HAP-1 (cell line): ENCODE measurements around the gene ETV7.

Source experiments
- DNase-seq, 2 experiments: peaks; one replicate each; pipeline ENCODE4 v3.0.0-alpha.2; 2016 to 2020; ENCODE audit warnings: low spot score in 2 of 2
- H3K27me3 ChIP-seq: fragments of 250-450 bp; sonication (Bioruptor Pico); 2 replicates; pipeline ENCODE4 v1.5.1; 2020; ENCODE audit warnings: low read depth, mild to moderate bottlenecking, moderate library complexity
- H3K36me3 ChIP-seq: fragments of 250-450 bp; sonication (Bioruptor Pico); replicated peaks from 2 replicates; pipeline ENCODE4 v1.5.1; 2020; ENCODE audit warnings: mild to moderate bottlenecking
- H3K4me1 ChIP-seq: fragments of 250-450 bp; sonication (Bioruptor Pico); 2 replicates; pipeline ENCODE4 v1.5.1; 2020; ENCODE audit warnings: mild to moderate bottlenecking
- H3K4me3 ChIP-seq: fragments of 250-450 bp; sonication (Bioruptor Pico); 2 replicates; pipeline ENCODE4 v1.5.1; 2020; ENCODE audit warnings: mild to moderate bottlenecking, moderate library complexity
- H3K9me3 ChIP-seq: fragments of 250-450 bp; sonication (Bioruptor Pico); 2 replicates; pipeline ENCODE4 v1.5.1; 2020; ENCODE audit warnings: mild to moderate bottlenecking, moderate library complexity
- in situ Hi-C: fragments of 300-500 bp; cut with MboI; formaldehyde crosslinking; loops from 3 replicates; pipeline ENCODE4 v1.14.3; 2020; ENCODE audit warnings: low sequenced_read_pairs, inconsistent platforms, mixed read lengths

Gene ETV7

GRCh38 chr6:36387440-36388303 is at the start of gene ETV7:
Gene ETV7 (minus strand): TSS chr6:36387669. CDS start chr6:36387541, 128 bp downstream.
- no peaks in the 10 kb centered on the region for H3K36me3 ChIP-seq
- DNase-seq = peak in 1 of 2 experiments; percentile 32
- peaks cover 3% of the 10 kb centered on the region; the same call in 1 of the 2 replicates for H3K4me1 ChIP-seq
- peaks cover 11% of the 10 kb centered on the region for H3K27me3 ChIP-seq
- H3K9me3 ChIP-seq = no peaks in the 10 kb centered on the region
- H3K4me3 ChIP-seq = peak within 1 kb of the TSS; percentile 17
- in situ Hi-C loops = no loop called here

GRCh38 chr6:36436466-36436865 is 49.0 kb upstream of the ETV7 start:
- H3K36me3 ChIP-seq = no peaks in the 10 kb centered on the region
- in situ Hi-C loops = no loop called here
- no peak overlapping the region for H3K4me3 ChIP-seq
- H3K9me3 ChIP-seq = no peaks in the 10 kb centered on the region
- no peak for DNase-seq
- H3K27me3 ChIP-seq = no peaks in the 10 kb centered on the region
- peaks cover 5% of the 10 kb centered on the region for H3K4me1 ChIP-seq

- H3K36me3 ChIP-seq = no peaks in the 10 kb centered on the region
- peaks cover 2% of the 10 kb centered on the region; the same call in 1 of the 2 replicates for H3K4me1 ChIP-seq
- H3K9me3 ChIP-seq = no peaks in the 10 kb centered on the region
- no peak overlapping the region for H3K4me3 ChIP-seq
- DNase-seq = no peak
- in situ Hi-C loops = no loop called here
- H3K27me3 ChIP-seq = no peaks in the 10 kb centered on the region
These were observed 44.7 kb upstream of the ETV7 start for GRCh38 chr6:36432151-36432671.

- Histone ChIP-seq H3K9me3 (no peaks in the 10 kb centered on the region), H3K4me3 (no peak overlapping the region), H3K4me1 (peaks cover 2% of the 10 kb centered on the region; the same call in 1 of the 2 replicates), H3K27me3 (no peaks in the 10 kb centered on the region), H3K36me3 (no peaks in the 10 kb centered on the region)
- in situ Hi-C loops = no loop called here
- DNase-seq = no peak
These were observed 43.7 kb upstream of the ETV7 start for GRCh38 chr6:36431197-36431596.

- no peaks in the 10 kb centered on the region for H3K9me3 ChIP-seq
- peaks cover 2% of the 10 kb centered on the region; the same call in 1 of the 2 replicates for H3K4me1 ChIP-seq
- H3K27me3 ChIP-seq = no peaks in the 10 kb centered on the region
- no peak for DNase-seq
- in situ Hi-C loops = no loop called here
- no peaks in the 10 kb centered on the region for H3K36me3 ChIP-seq
- H3K4me3 ChIP-seq = no peak overlapping the region
These were observed 42.9 kb upstream of the ETV7 start for GRCh38 chr6:36430351-36430750.

- in situ Hi-C loops = no loop called here
- Histone ChIP-seq H3K36me3 (no peaks in the 10 kb centered on the region), H3K27me3 (no peaks in the 10 kb centered on the region), H3K4me1 (0 out of 2 replicates have a peak, but pooled peaks cover 2% of the 10 kb centered on the region), H3K9me3 (no peaks in the 10 kb centered on the region), H3K4me3 (no peak overlapping the region)
- DNase-seq = no peak
These were observed 41.4 kb upstream of the ETV7 start for GRCh38 chr6:36428911-36429310.

- H3K36me3 ChIP-seq = no peaks in the 10 kb centered on the region
- peaks cover 10% of the 10 kb centered on the region for H3K4me1 ChIP-seq
- DNase-seq = no peak
- no peak overlapping the region for H3K4me3 ChIP-seq
- H3K9me3 ChIP-seq = no peaks in the 10 kb centered on the region
- no peaks in the 10 kb centered on the region for H3K27me3 ChIP-seq
- in situ Hi-C loops = no loop called here
These were observed 39.2 kb upstream of the ETV7 start for GRCh38 chr6:36426622-36427021.

GRCh38 chr6:36423101-36423824 is 35.8 kb upstream of the ETV7 start:
- Histone ChIP-seq H3K36me3 (no peaks in the 10 kb centered on the region), H3K4me1 (peaks cover 10% of the 10 kb centered on the region), H3K4me3 (peak overlapping the region; percentile 29), H3K9me3 (no peaks in the 10 kb centered on the region), H3K27me3 (no peaks in the 10 kb centered on the region)
- peak; percentile 97 to 100 for DNase-seq
- in situ Hi-C loops = no loop called here

GRCh38 chr6:36422714-36423100 is 35.2 kb upstream of the ETV7 start:
- peaks cover 10% of the 10 kb centered on the region for H3K4me1 ChIP-seq
- DNase-seq = no peak
- in situ Hi-C loops = no loop called here
- no peaks in the 10 kb centered on the region for H3K36me3 ChIP-seq
- H3K4me3 ChIP-seq = peak overlapping the region; percentile 29
- no peaks in the 10 kb centered on the region for H3K9me3 ChIP-seq
- H3K27me3 ChIP-seq = no peaks in the 10 kb centered on the region

- Histone ChIP-seq H3K4me1 (peaks cover 10% of the 10 kb centered on the region), H3K9me3 (no peaks in the 10 kb centered on the region), H3K36me3 (no peaks in the 10 kb centered on the region), H3K4me3 (no peak overlapping the region), H3K27me3 (peaks cover 7% of the 10 kb centered on the region; the same call in 1 of the 2 replicates)
- no peak for DNase-seq
- in situ Hi-C loops = no loop called here
These were observed 31.8 kb upstream of the ETV7 start for GRCh38 chr6:36419310-36419709.

GRCh38 chr6:36418558-36418957 is 31.1 kb upstream of the ETV7 start:
- H3K36me3 ChIP-seq = no peaks in the 10 kb centered on the region
- in situ Hi-C loops = no loop called here
- no peak overlapping the region for H3K4me3 ChIP-seq
- peaks cover 7% of the 10 kb centered on the region; the same call in 1 of the 2 replicates for H3K27me3 ChIP-seq
- DNase-seq = no peak
- no peaks in the 10 kb centered on the region; the same call in 1 of the 2 replicates for H3K9me3 ChIP-seq
- H3K4me1 ChIP-seq = peaks cover 8% of the 10 kb centered on the region

- Histone ChIP-seq H3K27me3 (peaks cover 7% of the 10 kb centered on the region), H3K4me1 (no peaks in the 10 kb centered on the region), H3K9me3 (peaks cover 6% of the 10 kb centered on the region; the same call in 1 of the 2 replicates), H3K36me3 (no peaks in the 10 kb centered on the region), H3K4me3 (no peak overlapping the region)
- DNase-seq = no peak
- in situ Hi-C loops = no loop called here
These were observed 27.0 kb upstream of the ETV7 start for GRCh38 chr6:36414481-36414880.

GRCh38 chr6:36413489-36414480 is 26.3 kb upstream of the ETV7 start:
- Histone ChIP-seq H3K4me1 (no peaks in the 10 kb centered on the region), H3K27me3 (peaks cover 7% of the 10 kb centered on the region), H3K4me3 (no peak overlapping the region), H3K36me3 (no peaks in the 10 kb centered on the region), H3K9me3 (peaks cover 6% of the 10 kb centered on the region; the same call in 1 of the 2 replicates)
- no peak for DNase-seq
- in situ Hi-C loops = no loop called here
